ENCODE results near the gene AQP2. TPM values are rescaled to one million over a fixed set of nuclear protein-coding genes. Genes with fewer than 3 reads are reported as not detected.

Gene AQP2
- polyA plus RNA-seq (2013, experiment 1 of 2), result not detected
- polyA plus RNA-seq (2013, experiment 2 of 2), result not detected

GRCh38 chr12:49950273-49951251, at the start of gene AQP2:
Gene AQP2 (plus strand): TSS chr12:49950737. CDS start chr12:49950831, 94 bp downstream.
- Histone ChIP-seq H3K9ac (ENCODE audit: low read depth, low read length) (no peak within 1 kb of the TSS), H3K4me3 (ENCODE audit: low read length) (no peak within 1 kb of the TSS), H3K9me3 (ENCODE audit: insufficient read depth, low read depth, low read length) (no peaks in the 10 kb centered on the region), H3K36me3 (ENCODE audit: insufficient read depth, low read length) (no peaks in the 10 kb centered on the region), H3K4me1 (ENCODE audit: insufficient read depth, low read length) (peaks cover 11% of the 10 kb centered on the region), H3K27me3 (ENCODE audit: insufficient read depth, low read length) (peaks cover 12% of the 10 kb centered on the region), H3K27ac (ENCODE audit: low read depth, low read length) (no peak within 1 kb of the TSS)
- 91% methylated on average over 32 of the region's 32 CpGs for WGBS

GRCh38 chr12:49901026-49901425, 49.5 kb upstream of the AQP2 start:
- WGBS, result 93% methylated on average over 3 of the region's 4 CpGs
- Histone ChIP-seq H3K27me3 (ENCODE audit: insufficient read depth, low read length) (peaks cover 25% of the 10 kb centered on the region), H3K9me3 (ENCODE audit: insufficient read depth, low read depth, low read length) (no peaks in the 10 kb centered on the region), H3K4me3 (ENCODE audit: low read length) (no peak overlapping the region), H3K36me3 (ENCODE audit: insufficient read depth, low read length) (no peaks in the 10 kb centered on the region), H3K9ac (ENCODE audit: low read depth, low read length) (no peak overlapping the region), H3K27ac (ENCODE audit: low read depth, low read length) (no peak overlapping the region), H3K4me1 (ENCODE audit: insufficient read depth, low read length) (0 out of 2 replicates have a peak, but pooled peaks cover 4% of the 10 kb centered on the region)

GRCh38 chr12:49901986-49902385, 48.6 kb upstream of the AQP2 start:
- no peaks in the 10 kb centered on the region for H3K9me3 ChIP-seq (ENCODE audit: insufficient read depth, low read depth, low read length)
- no peak overlapping the region for H3K9ac ChIP-seq (ENCODE audit: low read depth, low read length)
- no peaks in the 10 kb centered on the region for H3K36me3 ChIP-seq (ENCODE audit: insufficient read depth, low read length)
- 94% methylated on average over 5 of the region's 5 CpGs for WGBS
- H3K4me3 ChIP-seq (ENCODE audit: low read length), result no peak overlapping the region
- H3K27ac ChIP-seq (ENCODE audit: low read depth, low read length), result no peak overlapping the region
- peaks cover 25% of the 10 kb centered on the region for H3K27me3 ChIP-seq (ENCODE audit: insufficient read depth, low read length)
- H3K4me1 ChIP-seq (ENCODE audit: insufficient read depth, low read length), result 0 out of 2 replicates have a peak, but pooled peaks cover 4% of the 10 kb centered on the region

- H3K9ac ChIP-seq (ENCODE audit: low read depth, low read length), result no peak overlapping the region
- no peaks in the 10 kb centered on the region for H3K36me3 ChIP-seq (ENCODE audit: insufficient read depth, low read length)
- WGBS, result 82% methylated on average over 15 of the region's 16 CpGs
- no peak overlapping the region for H3K27ac ChIP-seq (ENCODE audit: low read depth, low read length)
- H3K4me3 ChIP-seq (ENCODE audit: low read length), result no peak overlapping the region
- 0 out of 2 replicates have a peak, but pooled peaks cover 4% of the 10 kb centered on the region for H3K4me1 ChIP-seq (ENCODE audit: insufficient read depth, low read length)
- H3K27me3 ChIP-seq (ENCODE audit: insufficient read depth, low read length), result peaks cover 25% of the 10 kb centered on the region
- H3K9me3 ChIP-seq (ENCODE audit: insufficient read depth, low read depth, low read length), result no peaks in the 10 kb centered on the region
Measured at GRCh38 chr12:49902399-49903350, 47.9 kb upstream of the AQP2 start.

- Histone ChIP-seq H3K9ac (ENCODE audit: low read depth, low read length) (no peak overlapping the region), H3K9me3 (ENCODE audit: insufficient read depth, low read depth, low read length) (no peaks in the 10 kb centered on the region), H3K4me3 (ENCODE audit: low read length) (peak overlapping the region; percentile 34), H3K27me3 (ENCODE audit: insufficient read depth, low read length) (peaks cover 25% of the 10 kb centered on the region), H3K36me3 (ENCODE audit: insufficient read depth, low read length) (no peaks in the 10 kb centered on the region), H3K27ac (ENCODE audit: low read depth, low read length) (no peak overlapping the region), H3K4me1 (ENCODE audit: insufficient read depth, low read length) (0 out of 2 replicates have a peak, but pooled peaks cover 4% of the 10 kb centered on the region)
- WGBS, result 76% methylated on average over 11 of the region's 12 CpGs
Measured at GRCh38 chr12:49903351-49903699, 47.2 kb upstream of the AQP2 start.

GRCh38 chr12:49903700-49904423, 46.7 kb upstream of the AQP2 start, which contains the start of gene FAIM2:
Gene FAIM2 (minus strand): TSS chr12:49903900. CDS start chr12:49903792, 108 bp downstream.
- WGBS, result 21% methylated on average over 41 of the region's 56 CpGs
- H3K27ac ChIP-seq (ENCODE audit: low read depth, low read length), result no peak within 1 kb of the TSS
- 0 out of 2 replicates have a peak, but pooled peaks cover 4% of the 10 kb centered on the region for H3K4me1 ChIP-seq (ENCODE audit: insufficient read depth, low read length)
- H3K9me3 ChIP-seq (ENCODE audit: insufficient read depth, low read depth, low read length), result no peaks in the 10 kb centered on the region
- no peak within 1 kb of the TSS for H3K9ac ChIP-seq (ENCODE audit: low read depth, low read length)
- peaks cover 25% of the 10 kb centered on the region for H3K27me3 ChIP-seq (ENCODE audit: insufficient read depth, low read length)
- H3K4me3 ChIP-seq (ENCODE audit: low read length), result peak within 1 kb of the TSS; percentile 45
- no peaks in the 10 kb centered on the region for H3K36me3 ChIP-seq (ENCODE audit: insufficient read depth, low read length)

GRCh38 chr12:49904601-49905000, 45.9 kb upstream of the AQP2 start:
- no peak overlapping the region for H3K9ac ChIP-seq (ENCODE audit: low read depth, low read length)
- H3K27me3 ChIP-seq (ENCODE audit: insufficient read depth, low read length), result peaks cover 25% of the 10 kb centered on the region
- no peak overlapping the region for H3K27ac ChIP-seq (ENCODE audit: low read depth, low read length)
- H3K4me3 ChIP-seq (ENCODE audit: low read length), result no peak overlapping the region
- H3K36me3 ChIP-seq (ENCODE audit: insufficient read depth, low read length), result no peaks in the 10 kb centered on the region
- no peaks in the 10 kb centered on the region for H3K9me3 ChIP-seq (ENCODE audit: insufficient read depth, low read depth, low read length)
- H3K4me1 ChIP-seq (ENCODE audit: insufficient read depth, low read length), result peaks cover 7% of the 10 kb centered on the region
- 90% methylated on average over 11 of the region's 11 CpGs for WGBS

- Histone ChIP-seq H3K27me3 (ENCODE audit: insufficient read depth, low read length) (peaks cover 25% of the 10 kb centered on the region), H3K9ac (ENCODE audit: low read depth, low read length) (no peak overlapping the region), H3K9me3 (ENCODE audit: insufficient read depth, low read depth, low read length) (no peaks in the 10 kb centered on the region), H3K36me3 (ENCODE audit: insufficient read depth, low read length) (no peaks in the 10 kb centered on the region), H3K4me1 (ENCODE audit: insufficient read depth, low read length) (peaks cover 17% of the 10 kb centered on the region), H3K27ac (ENCODE audit: low read depth, low read length) (no peak overlapping the region), H3K4me3 (ENCODE audit: low read length) (no peak overlapping the region)
- 92% methylated on average over 7 of the region's 7 CpGs for WGBS
Measured at GRCh38 chr12:49905718-49906314, 44.7 kb upstream of the AQP2 start.

- Histone ChIP-seq H3K4me3 (ENCODE audit: low read length) (no peak overlapping the region), H3K9me3 (ENCODE audit: insufficient read depth, low read depth, low read length) (no peaks in the 10 kb centered on the region), H3K9ac (ENCODE audit: low read depth, low read length) (no peak overlapping the region), H3K27ac (ENCODE audit: low read depth, low read length) (no peak overlapping the region), H3K4me1 (ENCODE audit: insufficient read depth, low read length) (peaks cover 23% of the 10 kb centered on the region), H3K36me3 (ENCODE audit: insufficient read depth, low read length) (no peaks in the 10 kb centered on the region), H3K27me3 (ENCODE audit: insufficient read depth, low read length) (peaks cover 25% of the 10 kb centered on the region)
- 100% methylated on average over 1 of the region's 1 CpG for WGBS
Measured at GRCh38 chr12:49907352-49907751, 43.2 kb upstream of the AQP2 start.

- WGBS, result 87% methylated on average over 4 of the region's 4 CpGs
- no peak overlapping the region for H3K27ac ChIP-seq (ENCODE audit: low read depth, low read length)
- H3K4me3 ChIP-seq (ENCODE audit: low read length), result no peak overlapping the region
- no peaks in the 10 kb centered on the region for H3K9me3 ChIP-seq (ENCODE audit: insufficient read depth, low read depth, low read length)
- peaks cover 7% of the 10 kb centered on the region for H3K27me3 ChIP-seq (ENCODE audit: insufficient read depth, low read length)
- peaks cover 24% of the 10 kb centered on the region for H3K4me1 ChIP-seq (ENCODE audit: insufficient read depth, low read length)
- H3K9ac ChIP-seq (ENCODE audit: low read depth, low read length), result no peak overlapping the region
- H3K36me3 ChIP-seq (ENCODE audit: insufficient read depth, low read length), result no peaks in the 10 kb centered on the region
Measured at GRCh38 chr12:49909356-49909755, 41.2 kb upstream of the AQP2 start.

Data from HUES64 (cell line).